GM12801 (cell line): ENCODE measurements around the gene FRMD5.

Experiments
- TF ChIP-seq, protein P1 (sequence below): IDR thresholded peaks from one replicate; pipeline ENCODE4 v1.5.1; 2011; ENCODE audit warnings: control low read depth; ENCODE audit not compliant: insufficient read length; ENCODE audit errors: extremely low read depth

Gene FRMD5

DNA sequence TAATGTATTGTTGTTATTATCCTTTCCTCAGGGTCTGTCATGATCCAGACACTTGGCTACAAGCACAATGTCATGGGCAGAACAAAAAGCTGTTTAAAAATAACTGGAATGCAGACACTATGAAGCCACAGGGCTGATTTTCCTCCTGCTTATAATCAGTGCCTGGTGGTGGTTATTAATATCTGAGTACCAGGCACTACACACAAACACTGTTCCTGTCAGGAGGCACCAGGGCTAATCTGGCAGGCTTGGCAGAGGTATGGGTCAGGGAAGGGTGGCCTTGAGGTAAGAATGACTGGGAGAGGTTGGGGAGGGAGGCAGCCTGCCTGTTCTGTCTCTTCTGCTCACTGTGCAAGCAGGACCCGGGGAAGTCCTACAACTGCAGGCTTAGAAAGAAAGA is 301.1 kb downstream of the FRMD5 start:
- TF ChIP-seq, protein P1, sequence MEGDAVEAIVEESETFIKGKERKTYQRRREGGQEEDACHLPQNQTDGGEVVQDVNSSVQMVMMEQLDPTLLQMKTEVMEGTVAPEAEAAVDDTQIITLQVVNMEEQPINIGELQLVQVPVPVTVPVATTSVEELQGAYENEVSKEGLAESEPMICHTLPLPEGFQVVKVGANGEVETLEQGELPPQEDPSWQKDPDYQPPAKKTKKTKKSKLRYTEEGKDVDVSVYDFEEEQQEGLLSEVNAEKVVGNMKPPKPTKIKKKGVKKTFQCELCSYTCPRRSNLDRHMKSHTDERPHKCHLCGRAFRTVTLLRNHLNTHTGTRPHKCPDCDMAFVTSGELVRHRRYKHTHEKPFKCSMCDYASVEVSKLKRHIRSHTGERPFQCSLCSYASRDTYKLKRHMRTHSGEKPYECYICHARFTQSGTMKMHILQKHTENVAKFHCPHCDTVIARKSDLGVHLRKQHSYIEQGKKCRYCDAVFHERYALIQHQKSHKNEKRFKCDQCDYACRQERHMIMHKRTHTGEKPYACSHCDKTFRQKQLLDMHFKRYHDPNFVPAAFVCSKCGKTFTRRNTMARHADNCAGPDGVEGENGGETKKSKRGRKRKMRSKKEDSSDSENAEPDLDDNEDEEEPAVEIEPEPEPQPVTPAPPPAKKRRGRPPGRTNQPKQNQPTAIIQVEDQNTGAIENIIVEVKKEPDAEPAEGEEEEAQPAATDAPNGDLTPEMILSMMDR, result no peak

GRCh38 chr15:43889042-43889441 is 306.0 kb downstream of the FRMD5 start:
- TF ChIP-seq, protein P1, result no peak

DNA sequence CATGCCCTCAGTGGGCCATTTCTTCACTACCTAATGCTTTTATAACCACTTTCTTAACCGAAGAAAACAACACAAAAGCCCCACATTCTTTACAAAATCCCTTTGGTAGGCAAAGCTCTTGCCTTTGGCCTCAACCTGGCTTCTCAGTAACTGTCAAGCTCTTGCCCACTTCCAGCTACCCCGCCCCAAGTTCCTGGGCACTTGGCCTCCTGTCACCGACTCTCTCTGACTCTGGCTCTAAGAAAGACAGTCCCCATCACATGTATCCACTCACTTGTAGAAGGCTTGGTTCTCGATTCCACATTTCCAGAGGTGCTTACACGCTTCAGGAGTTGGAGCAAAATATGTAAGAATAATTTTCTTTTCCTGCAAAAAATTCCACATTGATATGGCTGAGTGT is 307.2 kb downstream of the FRMD5 start:
- TF ChIP-seq, protein P1, result no peak

DNA sequence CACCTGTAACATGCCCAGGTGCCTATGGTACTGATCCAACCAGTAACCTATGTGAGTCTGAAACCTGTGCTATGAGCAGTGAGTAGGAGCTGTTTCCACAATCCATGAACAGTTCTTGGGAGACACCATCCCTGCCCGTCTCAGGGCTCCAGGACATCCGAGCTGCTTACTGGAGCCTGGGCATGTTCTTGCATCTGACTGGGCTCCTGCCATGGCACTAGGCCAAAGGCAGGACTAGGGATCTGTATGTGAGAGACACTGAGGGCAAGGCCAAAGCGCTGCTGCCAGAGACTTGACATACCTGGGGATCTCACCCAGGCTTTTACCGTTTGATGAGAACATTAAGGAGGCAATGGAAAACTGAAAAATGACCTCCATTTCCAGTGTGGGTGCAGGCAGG is 308.5 kb downstream of the FRMD5 start:
- TF ChIP-seq, protein P1, result no peak

DNA sequence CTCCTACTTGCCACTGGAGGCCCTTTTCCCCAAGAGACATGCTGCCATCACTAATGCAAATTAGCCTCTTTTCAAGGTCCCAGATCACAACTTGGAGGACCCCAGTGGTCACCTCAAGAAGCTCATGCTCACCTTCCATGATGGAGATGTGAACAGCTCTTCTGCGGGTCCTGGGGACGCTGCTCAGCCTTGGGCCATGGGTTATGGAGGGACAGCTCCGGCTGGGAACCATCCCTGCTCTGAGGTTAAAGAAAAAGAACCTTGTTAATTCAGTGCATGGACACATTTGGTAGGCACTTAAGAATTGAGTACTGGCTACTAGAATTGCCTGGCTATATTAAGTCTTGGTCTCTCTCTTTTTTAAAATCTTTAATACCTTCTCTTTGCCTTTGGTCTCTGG is 311.5 kb downstream of the FRMD5 start:
- TF ChIP-seq, protein P1, result no peak

- TF ChIP-seq, protein P1, result no peak
Observed at GRCh38 chr15:43881944-43882343, 313.1 kb downstream of the FRMD5 start.

DNA sequence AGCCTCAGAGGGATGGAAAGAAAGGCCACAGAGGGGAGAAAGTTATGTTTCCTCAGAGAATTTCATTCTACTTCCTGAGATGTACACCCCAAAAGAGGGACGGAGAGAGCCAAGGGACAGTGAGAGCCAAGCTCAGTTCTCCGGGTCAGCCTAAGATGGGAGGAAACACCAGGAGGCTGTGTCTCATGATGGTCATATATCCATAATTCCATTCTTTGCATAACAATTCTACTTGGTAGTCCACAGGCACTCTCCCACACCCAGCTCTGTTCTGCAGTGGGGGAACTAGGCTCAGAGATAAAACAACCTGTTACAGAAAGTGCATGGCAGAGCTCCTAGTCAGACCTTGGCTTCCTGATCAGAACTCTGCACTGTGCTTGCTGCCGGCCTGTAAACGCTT is 313.8 kb downstream of the FRMD5 start:
- TF ChIP-seq, protein P1, result no peak
